Fibroblast of gingiva (primary cell): ENCODE data around the gene HTRA2.

ENCODE experiments used
- DNase-seq: peaks from one replicate; pipeline ENCODE4 v3.0.0-alpha.2; 2011; ENCODE audit warnings: low read depth

The HTRA2 gene

DNA sequence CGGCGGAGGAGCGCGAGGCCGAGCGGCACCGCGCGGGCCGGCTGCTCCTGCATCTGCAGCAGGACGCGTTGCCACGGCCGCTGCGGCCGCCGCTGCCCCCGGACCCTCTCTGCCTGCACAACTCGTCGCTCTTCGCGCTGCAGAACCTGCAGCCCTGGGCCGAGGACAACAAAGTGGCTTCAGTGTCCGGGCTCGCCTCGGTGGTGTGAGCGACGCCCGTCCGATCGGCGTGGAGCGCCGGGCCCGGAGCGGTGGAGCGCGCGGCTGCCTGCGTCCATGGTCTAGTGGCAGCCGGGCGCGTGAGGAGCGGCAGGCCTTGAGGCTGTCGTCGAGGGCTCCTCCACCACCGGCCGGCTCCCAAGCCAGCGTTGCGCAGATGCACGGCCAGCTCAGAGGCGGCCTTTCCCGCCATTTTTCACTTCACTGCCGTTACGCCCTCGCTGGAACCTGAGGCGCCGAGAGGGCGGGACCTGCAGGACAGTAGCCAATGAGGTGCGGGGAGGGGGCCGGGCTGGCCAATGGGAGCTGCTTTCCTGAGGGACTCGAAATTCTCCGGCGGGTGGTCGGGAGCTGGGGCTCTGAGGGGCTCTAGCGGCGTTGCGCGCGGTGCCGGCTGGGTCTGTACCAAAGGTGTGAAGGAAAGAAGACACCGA, 13.6 kb upstream of the HTRA2 start:
- DNase-seq = no peak

DNA sequence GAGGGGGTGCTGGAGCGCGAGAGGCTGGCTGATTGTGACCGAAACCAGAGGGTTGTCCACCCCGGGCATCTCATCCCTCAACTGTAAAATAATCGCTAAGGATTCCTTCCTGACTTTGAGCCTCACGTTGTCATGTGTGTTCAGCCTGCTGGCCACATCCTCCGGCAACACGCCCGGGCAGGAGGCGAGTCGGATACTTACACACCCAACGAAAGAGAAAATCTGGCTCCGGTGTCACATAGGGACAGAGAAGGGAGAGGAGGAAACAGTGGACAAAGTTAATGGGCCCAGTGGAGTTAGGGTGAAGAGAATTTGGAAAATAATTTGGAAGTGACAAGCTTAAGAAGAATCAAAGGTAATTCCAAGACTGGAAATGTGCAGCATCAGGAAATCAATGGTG, 13.1 kb upstream of the HTRA2 start:
- no peak for DNase-seq

GRCh38 chr2:74522516-74522915, 7.2 kb upstream of the HTRA2 start:
- no peak for DNase-seq

- DNase-seq = no peak
Measured at GRCh38 chr2:74524005-74524404, 5.7 kb upstream of the HTRA2 start.

DNA sequence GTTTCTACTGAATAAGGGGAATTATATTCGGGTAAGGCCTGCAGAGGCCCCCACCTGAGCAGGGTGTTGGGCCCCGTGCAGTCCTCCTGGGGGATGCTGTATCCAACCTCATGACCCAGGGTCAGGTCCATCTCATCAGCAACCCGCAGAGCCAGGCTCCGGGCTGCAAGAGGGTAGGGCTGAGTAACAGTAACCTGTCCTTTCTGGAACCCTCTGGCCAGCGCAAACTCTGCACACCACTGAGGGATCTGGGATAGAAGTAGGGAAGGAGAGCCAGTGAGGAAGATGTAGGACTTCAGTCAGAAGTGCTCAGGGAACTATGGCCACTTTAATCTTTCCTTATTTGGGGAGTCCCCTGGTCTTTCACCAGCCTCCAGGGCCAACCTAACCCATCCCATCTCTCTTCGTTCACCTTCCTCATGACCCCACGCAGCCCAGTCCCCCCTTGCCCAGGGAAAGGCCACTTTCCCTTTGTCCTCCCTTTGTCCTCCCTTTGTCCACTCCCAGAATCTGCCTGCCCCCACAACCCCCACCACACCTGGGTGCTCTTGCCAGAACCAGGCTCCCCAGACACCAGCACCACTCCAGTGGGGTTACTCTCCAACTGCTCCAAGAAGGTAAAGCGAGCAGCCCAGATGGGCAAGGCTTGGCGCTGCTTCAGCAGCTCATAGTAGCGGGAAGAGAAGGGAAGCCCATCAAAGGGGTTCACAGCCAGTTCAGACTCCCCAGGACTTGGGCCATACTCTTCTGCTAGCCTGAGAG, 4.6 kb upstream of the HTRA2 start:
- DNase-seq = no peak

DNA sequence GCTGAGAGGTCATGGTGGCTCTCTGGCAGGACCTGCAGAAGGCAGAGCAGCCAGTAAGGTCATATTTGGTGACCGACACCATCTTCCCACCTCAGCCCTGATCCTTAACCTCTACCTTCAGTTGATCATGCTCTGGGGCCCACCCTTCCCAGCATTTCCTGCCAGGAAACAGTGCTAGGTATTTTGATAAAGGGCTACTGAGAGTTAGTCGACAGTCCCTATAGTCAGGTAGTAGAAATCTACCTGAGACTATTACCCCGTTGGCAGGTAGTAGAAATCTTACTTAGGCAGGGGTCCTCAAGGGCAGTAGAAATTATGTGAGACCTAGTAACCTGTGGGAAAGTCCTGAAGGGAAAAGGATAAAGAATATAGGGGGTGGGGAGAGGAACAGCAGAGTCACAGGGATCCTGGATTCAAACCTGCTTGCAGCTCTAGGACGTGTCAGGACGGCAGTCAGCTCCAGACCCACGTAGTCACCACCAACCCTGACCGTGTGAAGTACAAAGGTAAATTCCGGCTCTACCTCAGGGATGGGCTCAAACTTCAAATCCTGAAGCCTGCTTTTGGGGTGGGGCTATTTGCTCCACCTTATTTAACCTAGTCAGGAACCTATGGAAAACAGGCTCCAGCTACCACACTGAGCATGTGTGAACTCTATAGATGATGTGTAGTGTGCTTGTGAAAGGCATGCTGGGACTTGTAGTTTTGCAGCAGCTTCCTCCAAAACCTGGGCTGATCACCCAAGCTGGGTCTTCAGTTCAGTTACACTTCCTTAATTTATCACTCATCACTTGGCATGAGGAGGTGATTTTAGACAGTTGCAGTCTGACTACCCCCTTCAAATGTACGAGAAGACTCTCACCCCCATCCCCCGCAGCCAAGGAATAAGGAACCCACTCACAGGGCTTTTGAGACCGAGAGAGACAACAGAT, 3.8 kb upstream of the HTRA2 start, which contains the start of gene DQX1:
DQX1 (minus strand) TSS at position 515 of the 932 bp plus-strand sequence; CDS start at position 13, 502 bp downstream.
- no peak for DNase-seq

DNA sequence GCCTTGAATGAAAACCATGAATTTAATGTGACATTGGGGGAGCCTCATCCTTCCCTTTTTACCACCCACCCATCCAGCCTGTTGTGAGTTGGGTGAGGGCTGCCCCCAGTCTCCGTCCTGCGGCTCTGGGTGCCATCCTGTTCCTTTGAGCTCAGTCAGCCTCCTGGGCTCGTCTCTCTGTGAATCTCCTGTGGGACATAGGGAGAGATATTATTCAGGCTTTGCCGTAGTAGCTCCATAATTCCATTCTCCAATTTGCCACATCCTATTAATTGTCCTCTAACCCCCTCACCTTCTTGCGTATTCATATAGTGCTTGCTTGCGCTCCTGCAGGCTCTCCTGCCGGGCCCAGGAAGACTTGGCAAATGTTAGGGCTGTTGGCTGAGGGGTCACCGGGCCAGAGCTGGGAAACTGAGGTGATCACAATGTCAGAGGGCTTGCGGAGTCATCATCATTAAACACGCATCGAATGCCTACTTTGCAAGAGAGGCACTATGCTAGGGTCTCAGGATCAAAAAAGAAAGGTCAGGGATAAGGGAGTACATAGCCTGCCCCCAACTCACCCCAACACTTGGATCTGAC, 3.0 kb upstream of the HTRA2 start:
- DNase-seq = no peak

- DNase-seq = no peak
Measured at GRCh38 chr2:74527741-74528140, 2.0 kb upstream of the HTRA2 start.

GRCh38 chr2:74528600-74529356, 955 bp upstream of the HTRA2 start:
- DNase-seq = no peak

DNA sequence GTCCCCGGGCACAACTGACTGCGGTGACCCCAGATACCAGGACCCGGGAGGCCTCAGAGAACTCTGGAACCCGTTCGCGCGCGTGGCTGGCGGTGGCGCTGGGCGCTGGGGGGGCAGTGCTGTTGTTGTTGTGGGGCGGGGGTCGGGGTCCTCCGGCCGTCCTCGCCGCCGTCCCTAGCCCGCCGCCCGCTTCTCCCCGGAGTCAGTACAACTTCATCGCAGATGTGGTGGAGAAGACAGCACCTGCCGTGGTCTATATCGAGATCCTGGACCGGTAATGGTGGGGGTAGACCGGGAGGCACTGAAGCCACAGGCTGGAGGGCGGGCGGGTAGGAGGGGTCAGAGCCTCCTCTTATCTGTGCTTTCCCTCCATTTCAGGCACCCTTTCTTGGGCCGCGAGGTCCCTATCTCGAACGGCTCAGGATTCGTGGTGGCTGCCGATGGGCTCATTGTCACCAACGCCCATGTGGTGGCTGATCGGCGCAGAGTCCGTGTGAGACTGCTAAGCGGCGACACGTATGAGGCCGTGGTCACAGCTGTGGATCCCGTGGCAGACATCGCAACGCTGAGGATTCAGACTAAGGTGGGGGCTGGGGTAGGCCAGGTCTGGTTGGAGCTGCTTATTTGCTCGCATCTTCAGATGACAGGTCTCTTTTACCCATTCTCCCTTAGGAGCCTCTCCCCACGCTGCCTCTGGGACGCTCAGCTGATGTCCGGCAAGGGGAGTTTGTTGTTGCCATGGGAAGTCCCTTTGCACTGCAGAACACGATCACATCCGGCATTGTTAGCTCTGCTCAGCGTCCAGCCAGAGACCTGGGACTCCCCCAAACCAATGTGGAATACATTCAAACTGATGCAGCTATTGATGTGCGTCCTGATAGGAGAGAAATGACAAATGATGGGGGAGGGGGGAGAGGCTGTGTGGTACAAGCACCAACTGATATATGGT, 780 bp downstream of the HTRA2 start:
- DNase-seq = peak; percentile 48

DNA sequence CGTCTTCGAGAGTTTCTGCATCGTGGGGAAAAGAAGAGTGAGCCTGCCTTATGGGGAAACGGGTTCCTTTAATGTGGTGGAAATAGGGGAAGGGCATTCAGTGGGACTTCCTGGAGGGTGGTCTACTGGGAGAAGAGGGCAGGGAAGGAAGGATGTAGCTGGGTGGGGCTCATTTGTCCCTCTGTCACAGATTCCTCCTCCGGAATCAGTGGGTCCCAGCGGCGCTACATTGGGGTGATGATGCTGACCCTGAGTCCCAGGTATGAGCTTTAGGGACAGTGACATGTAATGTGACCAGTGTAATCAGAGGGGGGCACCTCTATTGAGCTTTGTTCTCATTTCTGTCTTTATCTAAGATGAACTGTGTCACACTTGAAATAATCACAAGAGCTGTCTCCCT, 1.9 kb downstream of the HTRA2 start:
- DNase-seq = no peak

GRCh38 chr2:74532222-74532621, 2.5 kb downstream of the HTRA2 start:
- DNase-seq = peak; percentile 47

GRCh38 chr2:74533464-74533863, 3.7 kb downstream of the HTRA2 start:
- no peak for DNase-seq

GRCh38 chr2:74534411-74534810, 4.7 kb downstream of the HTRA2 start:
- DNase-seq = no peak

- DNase-seq = no peak
Measured at GRCh38 chr2:74535440-74535965, 5.8 kb downstream of the HTRA2 start.

- no peak for DNase-seq
Measured at GRCh38 chr2:74536166-74536950, 6.6 kb downstream of the HTRA2 start.

DNA sequence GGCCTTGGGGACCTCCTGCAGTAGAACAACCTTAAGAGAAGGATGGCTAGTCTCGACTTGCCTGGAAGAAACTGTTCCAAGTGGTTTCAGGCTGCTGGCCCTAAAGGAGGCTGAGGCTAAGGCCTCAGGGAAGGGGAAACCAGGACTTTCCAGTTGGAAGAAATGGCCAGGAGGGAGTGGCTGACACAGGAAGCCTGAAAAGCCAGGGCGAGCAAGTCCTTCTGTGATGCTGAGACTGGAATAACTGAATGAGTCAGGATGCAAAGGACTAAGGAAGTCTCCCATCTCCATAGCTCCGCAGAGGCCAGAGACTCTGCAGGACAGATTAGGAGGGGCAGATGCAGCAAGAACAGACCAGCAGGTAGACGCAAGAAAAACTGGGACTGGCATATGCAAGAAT, 7.4 kb downstream of the HTRA2 start:
- DNase-seq = no peak

DNA sequence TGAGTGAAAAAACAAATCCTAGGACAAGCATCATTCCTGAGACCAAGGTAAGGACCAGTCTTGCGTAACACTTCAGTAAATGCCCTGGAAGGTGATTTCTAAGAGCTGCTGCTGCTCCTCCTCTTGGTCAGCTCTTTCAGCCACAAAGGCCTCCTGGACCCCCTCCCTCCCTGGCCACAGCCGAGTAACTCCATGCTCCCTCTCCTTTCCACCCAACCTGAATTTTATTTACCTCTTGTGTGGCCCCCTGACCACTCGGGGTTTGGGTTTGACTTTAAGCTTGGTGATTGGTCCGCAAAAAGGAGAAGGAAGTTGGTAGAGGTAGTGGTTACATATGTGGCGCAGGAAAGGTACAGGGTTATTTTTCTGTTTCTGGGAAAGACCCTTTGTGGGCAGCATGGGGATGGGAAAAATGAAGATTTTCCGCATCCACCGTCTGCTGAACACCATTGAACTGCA, 9.2 kb downstream of the HTRA2 start:
- DNase-seq = no peak

DNA sequence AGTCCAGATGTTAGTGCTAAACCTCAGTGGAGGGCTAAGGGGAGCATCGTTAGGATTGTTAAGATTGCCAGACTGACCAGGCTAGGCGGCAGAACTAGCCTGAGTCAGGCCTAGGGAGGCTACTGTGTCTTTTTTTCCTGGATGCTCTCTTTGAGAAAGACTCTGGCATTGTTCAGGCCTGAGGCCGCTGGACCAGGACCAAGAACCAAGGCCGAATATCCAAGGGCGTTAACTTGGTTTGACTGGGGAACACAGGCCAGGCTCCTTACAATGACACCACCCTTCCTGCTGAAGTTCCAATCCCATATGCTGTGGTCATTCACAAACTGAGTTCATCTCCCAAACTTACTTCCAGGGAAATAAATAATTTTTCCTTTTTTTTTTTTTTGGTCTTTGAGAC, 10.6 kb downstream of the HTRA2 start:
- peak; percentile 34 for DNase-seq
